Common myeloid progenitor, CD34-positive (primary cell): Measurements from ENCODE around the gene TSPAN32.

Experiments
- CTCF ChIA-PET: fragments of 350-600 bp; sonication (Branson Sonifier 250); formaldehyde crosslinking; loops from one replicate; lab custom pipeline; 2021; ENCODE audit warnings: antibody characterized with exemption; lab: Charles Lee
- POLR2A ChIA-PET: fragments of 350-600 bp; sonication (Branson Sonifier 250); formaldehyde crosslinking; loops from one replicate; lab custom pipeline; 2021; ENCODE audit warnings: antibody characterized with exemption; lab: Charles Lee
- DNase-seq, 3 donors: peaks; one replicate each; pipeline versions ENCODE4 v3.0.0 to v3.0.0-alpha.2; 2013
- H3K27ac ChIP-seq, 2 experiments: 1 replicate in 1 of 2; 2 replicates in 1 of 2; pipeline ENCODE4 v1.7.0; 2013; ENCODE audit warnings: inconsistent platforms in 2 of 2, low read length in 2 of 2, mild to moderate bottlenecking in 2 of 2, low read depth in 1 of 2, moderate library complexity in 1 of 2; ENCODE audit not compliant: severe bottlenecking in 2 of 2, insufficient read depth in 1 of 2, poor library complexity in 1 of 2
- H3K27me3 ChIP-seq, 5 experiments: replicated peaks in 2 of 5; 1 replicate in 3 of 5; 2 replicates in 2 of 5; pipeline versions ENCODE4 v1.6.1 to v1.7.0; 2013; ENCODE audit warnings: low read length in 4 of 5, mild to moderate bottlenecking in 2 of 5, moderate library complexity in 2 of 5, inconsistent platforms in 1 of 5; ENCODE audit not compliant: insufficient read depth in 5 of 5, control insufficient read depth in 4 of 5
- H3K36me3 ChIP-seq, 4 experiments: 1 replicate in 2 of 4; 2 replicates in 2 of 4; pipeline versions ENCODE4 v1.6.1 to v1.7.0; 2013; ENCODE audit warnings: low read length in 3 of 4, control low read depth in 1 of 4, mild to moderate bottlenecking in 1 of 4; ENCODE audit not compliant: control insufficient read depth in 4 of 4, insufficient read depth in 4 of 4
- H3K4me1 ChIP-seq, 4 experiments: 1 replicate in 3 of 4; 2 replicates in 1 of 4; pipeline versions ENCODE4 v1.6.1 to v1.7.1; 2013; ENCODE audit warnings: low read length in 3 of 4, mild to moderate bottlenecking in 3 of 4, control low read depth in 1 of 4, inconsistent platforms in 1 of 4, moderate library complexity in 1 of 4; ENCODE audit not compliant: control insufficient read depth in 4 of 4, insufficient read depth in 4 of 4; ENCODE audit errors: control extremely low read depth in 1 of 4
- H3K4me3 ChIP-seq, 7 experiments: 1 replicate in 4 of 7; 2 replicates in 3 of 7; pipeline versions ENCODE4 v1.5.1 to v1.7.0; 2013; ENCODE audit warnings: mild to moderate bottlenecking in 7 of 7, low read length in 6 of 7, moderate library complexity in 6 of 7, inconsistent platforms in 2 of 7, low read depth in 2 of 7, control low read depth in 1 of 7; ENCODE audit not compliant: insufficient read depth in 4 of 7, control insufficient read depth in 1 of 7; ENCODE audit errors: extremely low read depth in 1 of 7
- H3K9me3 ChIP-seq, 5 experiments: 1 replicate in 4 of 5; 2 replicates in 1 of 5; pipeline versions ENCODE4 v1.6.1 to v1.7.1; 2013; ENCODE audit warnings: low read length in 4 of 5, mild to moderate bottlenecking in 2 of 5, inconsistent platforms in 1 of 5, low read depth in 1 of 5, moderate library complexity in 1 of 5; ENCODE audit not compliant: control insufficient read depth in 4 of 5, insufficient read depth in 2 of 5; ENCODE audit errors: control extremely low read depth in 1 of 5
- WGBS: methylation state at CpG from one replicate; pipeline ENCODE4 v1.1.5; 2013; ENCODE audit not compliant: insufficient coverage; 5-methylcytosine and 5-hydroxymethylcytosine counted together

TSPAN32 gene

GRCh38 chr11:2305140-2305778 lies 3.4 kb downstream of the TSPAN32 start:
- POLR2A ChIA-PET = interaction anchor here (0.6 to 2.0 kb wide), 6 partner anchors 20 to 118 kb away, joined by 3 to 10 read pairs (median 6); partner anchors contain the start of gene TSSC4
- H3K27ac ChIP-seq = peak overlapping the region in 1 of 2 experiments; percentile 79

GRCh38 chr11:2305788-2306451 lies 4.1 kb downstream of the TSPAN32 start:
- ChIA-PET POLR2A (interaction anchor here (0.7 to 2.0 kb wide), 5 partner anchors 11 to 114 kb away, joined by 3 to 10 read pairs (median 6); partner anchors contain the start of gene TSSC4), CTCF (interaction anchor here (0.7 to 12.2 kb wide), 20 partner anchors 8 to 120 kb away, joined by 3 to 220 read pairs (median 8); partner anchors contain the start of gene TSSC4)
- WGBS = 20% methylated on average over 1 of the region's 12 CpGs
- Histone ChIP-seq H3K4me3 (peak overlapping the region in 6 of 7 experiments; percentile 29 to 95 (median 68)), H3K9me3 (no peaks in the 10 kb centered on the region), H3K27me3 (no peaks in the 10 kb centered on the region), H3K27ac (peak overlapping the region in 1 of 2 experiments; percentile 77), H3K36me3 (peaks cover 0 to 24% (median 5%) of the 10 kb centered on the region in 4 experiments), H3K4me1 (peaks cover 3 to 74% (median 65%) of the 10 kb centered on the region in 4 experiments)
- peak; percentile 11 to 51 (median 31) for DNase-seq

More at GRCh38 chr11:2305140-2305778, 3.4 kb downstream of the TSPAN32 start:
- peak; percentile 70 to 82 (median 81) for DNase-seq
- Histone ChIP-seq H3K4me3 (peak overlapping the region in 6 of 7 experiments; percentile 10 to 95 (median 68)), H3K36me3 (peaks cover 0 to 26% (median 5%) of the 10 kb centered on the region in 4 experiments), H3K4me1 (peaks cover 3 to 80% (median 71%) of the 10 kb centered on the region in 4 experiments), H3K27me3 (no peaks in the 10 kb centered on the region), H3K9me3 (no peaks in the 10 kb centered on the region)
- 7% methylated on average over 8 of the region's 10 CpGs for WGBS
- CTCF ChIA-PET = interaction anchor here (0.7 to 12.2 kb wide), 36 partner anchors 8 to 228 kb away, joined by 3 to 220 read pairs (median 5); partner anchors contain the start of gene TSSC4

GRCh38 chr11:2306452-2306823 lies 4.6 kb downstream of the TSPAN32 start:
- H3K27ac ChIP-seq = peak overlapping the region in 1 of 2 experiments; percentile 77
- H3K9me3 ChIP-seq = no peaks in the 10 kb centered on the region
- CTCF ChIA-PET = interaction anchor here (1.0 to 12.2 kb wide), 16 partner anchors 10 to 120 kb away, joined by 3 to 220 read pairs (median 8); partner anchors contain the start of gene TSSC4
- WGBS = 7% methylated on average over 3 of the region's 4 CpGs
- peak overlapping the region in 6 of 7 experiments; percentile 29 to 95 (median 68) for H3K4me3 ChIP-seq
- H3K27me3 ChIP-seq = no peaks in the 10 kb centered on the region
- peaks cover 3 to 70% (median 62%) of the 10 kb centered on the region in 4 experiments for H3K4me1 ChIP-seq
- POLR2A ChIA-PET = interaction anchor here (0.6 to 0.7 kb wide), 2 partner anchors 10 to 16 kb away, joined by 3 to 5 read pairs; no protein-coding TSS in a partner anchor
- no peak for DNase-seq
- peaks cover 0 to 24% (median 5%) of the 10 kb centered on the region in 4 experiments for H3K36me3 ChIP-seq

GRCh38 chr11:2306877-2307500 lies 5.2 kb downstream of the TSPAN32 start:
- WGBS = 49% methylated on average over 14 of the region's 14 CpGs
- ChIA-PET CTCF (interaction anchor here (1.1 to 12.2 kb wide), 12 partner anchors 10 to 121 kb away, joined by 3 to 220 read pairs (median 8); partner anchors contain the start of gene TSSC4), POLR2A (interaction anchor here (0.6 kb wide), 1 partner anchor 16 kb away, joined by 3 read pairs; no protein-coding TSS in a partner anchor)
- H3K4me3 ChIP-seq = peak overlapping the region in 2 of 7 experiments; percentile 42 to 48
- peak overlapping the region in 1 of 2 experiments; percentile 77 for H3K27ac ChIP-seq
- no peaks in the 10 kb centered on the region for H3K27me3 ChIP-seq
- DNase-seq = no peak
- H3K36me3 ChIP-seq = peaks cover 0 to 24% (median 5%) of the 10 kb centered on the region in 4 experiments
- H3K9me3 ChIP-seq = no peaks in the 10 kb centered on the region
- peaks cover 3 to 65% (median 59%) of the 10 kb centered on the region in 4 experiments for H3K4me1 ChIP-seq

- ChIA-PET POLR2A (no interaction called here), CTCF (interaction anchor here (1.1 to 12.2 kb wide), 8 partner anchors 58 to 122 kb away, joined by 3 to 220 read pairs (median 16); partner anchors contain the start of gene TSSC4)
- H3K27ac ChIP-seq = peak overlapping the region in 1 of 2 experiments; percentile 77
- peaks cover 3 to 58% (median 53%) of the 10 kb centered on the region in 4 experiments for H3K4me1 ChIP-seq
- no peak for DNase-seq
- H3K36me3 ChIP-seq = peaks cover 0 to 24% (median 5%) of the 10 kb centered on the region in 4 experiments
- H3K4me3 ChIP-seq = peak overlapping the region in 1 of 7 experiments; percentile 42
- no peaks in the 10 kb centered on the region for H3K9me3 ChIP-seq
- 91% methylated on average over 23 of the region's 23 CpGs for WGBS
- no peaks in the 10 kb centered on the region for H3K27me3 ChIP-seq
Measured at GRCh38 chr11:2307501-2308331, 5.9 kb downstream of the TSPAN32 start.
